ENCODE measurements around the gene RND1.

The RND1 gene

GRCh38 chr12:48813465-48814261 is 52.0 kb downstream of the RND1 start:
- no peak for DNase-seq (ENCODE audit: extremely low read depth in 1 of 2, low read depth in 1 of 2)

- DNase-seq (ENCODE audit: extremely low read depth in 1 of 2, low read depth in 1 of 2) = no peak
Measured at GRCh38 chr12:48812389-48812788, 53.3 kb downstream of the RND1 start.

- no peak for DNase-seq (ENCODE audit: extremely low read depth in 1 of 2, low read depth in 1 of 2)
Measured at GRCh38 chr12:48811437-48812090, 54.1 kb downstream of the RND1 start.

- DNase-seq (ENCODE audit: extremely low read depth in 1 of 2, low read depth in 1 of 2) = no peak
Measured at GRCh38 chr12:48810903-48811431, 54.7 kb downstream of the RND1 start.

GRCh38 chr12:48807981-48808380 is 57.7 kb downstream of the RND1 start:
- DNase-seq (ENCODE audit: extremely low read depth in 1 of 2, low read depth in 1 of 2) = no peak

All from stimulated activated CD8-positive, alpha-beta memory T cell treated with anti-CD3 and anti-CD28 coated beads, Interleukin-7, amount 100 ng/mL, for 48 hours (primary cell).